Body of pancreas (tissue), 4 donors: ENCODE measurements around the gene PRC1. TPM values are rescaled to one million over a fixed set of nuclear protein-coding genes. Genes with fewer than 3 reads are reported as not detected.

Experiments
- ATAC-seq: fragments of 150-250 bp; one replicate; pipeline ENCODE4 v1.9.1; 2016
- DNase-seq, 4 donors: peaks; one replicate each; pipeline ENCODE4 v3.0.0-alpha.2; 2019
- H3K27ac ChIP-seq, 4 donors: fragments of 200-600 bp; sonication (generic); 1 replicate in 3 of 4; 2 replicates in 1 of 4; pipeline versions ENCODE4 v1.5.1 to v1.6.1; 2016 to 2019; ENCODE audit warnings: mild to moderate bottlenecking in 1 of 4, mixed read lengths in 1 of 4, moderate library complexity in 1 of 4
- H3K27me3 ChIP-seq, 2 donors: fragments of 200-600 bp; sonication (generic); one replicate each; pipeline ENCODE4 v1.6.0; 2016; ENCODE audit warnings: mild to moderate bottlenecking in 1 of 2
- H3K36me3 ChIP-seq, 2 donors: fragments of 200-600 bp; sonication (generic); replicated peaks in 1 of 2; 2 replicates each; pipeline ENCODE4 v1.5.1; 2016; ENCODE audit warnings: low read depth in 2 of 2; ENCODE audit not compliant: insufficient read depth in 1 of 2
- H3K4me1 ChIP-seq: fragments of 200-600 bp; sonication (generic); one replicate; pipeline ENCODE4 v1.6.0; 2016
- H3K4me3 ChIP-seq, 2 donors: fragments of 200-600 bp; sonication (generic); 1 replicate in 1 of 2; 2 replicates in 1 of 2; pipeline ENCODE4 v1.5.1; 2016 to 2019
- H3K9me3 ChIP-seq, 3 donors: fragments of 200-600 bp; sonication (generic); 1 replicate in 2 of 3; 2 replicates in 1 of 3; pipeline ENCODE4 v1.5.1; 2016
- CTCF ChIP-seq, 7 experiments: fragments of 450-650 bp in 4 of 7; fragments of 200-600 bp in 3 of 7; sonication (generic) in 3 of 7; IDR thresholded peaks; one replicate each; pipeline ENCODE4 v1.5.1; 2016 to 2019; ENCODE audit warnings: antibody characterized with exemption in 7 of 7
- POLR2A ChIP-seq, 3 donors: fragments of 450-650 bp; IDR thresholded peaks; one replicate each; pipeline ENCODE4 v1.6.1; 2016; ENCODE audit warnings: antibody characterized with exemption in 3 of 3, mild to moderate bottlenecking in 2 of 3
- WGBS, 2 donors: methylation state at CpG; one replicate each; pipeline ENCODE4 v1.1.5; 2017; 5-methylcytosine and 5-hydroxymethylcytosine counted together
- intact Hi-C: fragments of 100-400 bp; cut with DNase I; formaldehyde crosslinking; loops from one replicate; pipeline ENCODE4 v1.15.1; 2023
- total RNA-seq, 2 donors: library from RNA; depleted of rRNA; stranded (reverse); fragments of >200 nt; gene quantifications; one replicate each; pipeline ENCODE4 v1.1.0, GENCODE V29; 2016

The PRC1 gene
- total RNA-seq, 2 donors from 2014 or later = 9.1 to 11.5 TPM

- no peaks in the 10 kb centered on the region for H3K9me3 ChIP-seq
- H3K27ac ChIP-seq = peak within 1 kb of the TSS; percentile 63 to 85 (median 70)
- peak within 1 kb of the TSS; percentile 55 to 62 for H3K4me3 ChIP-seq
- H3K4me1 ChIP-seq = peaks cover 51% of the 10 kb centered on the region
- DNase-seq = peak; percentile 95 to 97 (median 96)
- intact Hi-C loops = no loop called here
- peaks cover 10% of the 10 kb centered on the region in 2 donors for H3K36me3 ChIP-seq
- WGBS, 2 donors = 1 to 2% methylated on average over 10 to 58 of the region's 65 CpGs
- TF ChIP-seq CTCF (IDR thresholded peaks at IDR 0.05) = peak in 1 of 7 experiments; percentile 17
- TF ChIP-seq POLR2A (IDR thresholded peaks at IDR 0.05) = peak; percentile 87 to 92 (median 90)
- peak; percentile 82 for ATAC-seq
- H3K27me3 ChIP-seq = no peaks in the 10 kb centered on the region
Measured at GRCh38 chr15:90934949-90935751, 59.2 kb downstream of the PRC1 start, which contains the start of gene UNC45A. Gene UNC45A, plus strand, starts transcription at chr15:90935285. Its CDS starts 40 bp downstream, at chr15:90935325.

- H3K27me3 ChIP-seq = no peaks in the 10 kb centered on the region
- TF ChIP-seq POLR2A (IDR thresholded peaks at IDR 0.05) (no peak), CTCF (IDR thresholded peaks at IDR 0.05) (peak; percentile 84 to 93 (median 91))
- peak overlapping the region; percentile 63 to 85 (median 70) for H3K27ac ChIP-seq
- H3K4me3 ChIP-seq = peak overlapping the region in 1 of 2 donors; percentile 55
- H3K36me3 ChIP-seq = peaks cover 3% of the 10 kb centered on the region in 2 donors
- H3K9me3 ChIP-seq = no peaks in the 10 kb centered on the region
- 0 to 1% methylated on average over 17 to 19 of the region's 19 CpGs for WGBS, 2 donors
- ATAC-seq (peak; percentile 50), DNase-seq (peak; percentile 89 to 92 (median 90))
- intact Hi-C loops = no loop called here
- peaks cover 51% of the 10 kb centered on the region for H3K4me1 ChIP-seq
Measured at GRCh38 chr15:90934256-90934948, 59.9 kb downstream of the PRC1 start.

DNA sequence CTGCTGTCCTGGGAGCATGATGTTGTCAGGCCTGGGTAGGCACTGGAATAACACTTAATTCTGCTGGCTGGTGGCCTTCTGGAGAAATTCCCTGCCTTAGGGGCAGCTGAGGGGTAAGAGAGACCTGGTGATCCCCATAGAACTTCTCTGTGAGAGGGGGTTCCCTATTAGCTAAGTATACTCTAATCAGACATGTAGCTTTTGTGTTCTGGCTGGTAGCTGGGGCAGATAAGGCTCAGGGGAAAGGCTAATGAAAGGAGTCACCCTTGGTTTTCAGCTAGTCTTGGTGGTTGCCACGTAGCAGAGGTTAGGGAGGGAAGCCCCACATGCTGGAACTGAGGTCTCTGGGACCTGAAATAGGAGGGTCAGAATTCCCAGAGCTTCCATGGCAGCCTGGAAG lies 61.0 kb downstream of the PRC1 start:
- Histone ChIP-seq H3K4me3 (no peak overlapping the region), H3K36me3 (peaks cover 0 to 2% of the 10 kb centered on the region in 2 donors), H3K27me3 (no peaks in the 10 kb centered on the region), H3K9me3 (no peaks in the 10 kb centered on the region), H3K4me1 (peaks cover 56% of the 10 kb centered on the region), H3K27ac (no peak overlapping the region)
- DNase-seq = no peak
- intact Hi-C loops = no loop called here
- WGBS, 2 donors = 39 to 40% methylated on average over 1 of the region's 1 CpG
- ATAC-seq = no peak
- TF ChIP-seq POLR2A (IDR thresholded peaks at IDR 0.05) = no peak
- TF ChIP-seq CTCF (IDR thresholded peaks at IDR 0.05) = no peak

GRCh38 chr15:90932660-90932991 lies 61.7 kb downstream of the PRC1 start:
- TF ChIP-seq POLR2A (IDR thresholded peaks at IDR 0.05) (no peak), CTCF (IDR thresholded peaks at IDR 0.05) (no peak)
- DNase-seq (no peak), ATAC-seq (no peak)
- intact Hi-C loops = no loop called here
- no peaks in the 10 kb centered on the region for H3K27me3 ChIP-seq
- no peaks in the 10 kb centered on the region for H3K9me3 ChIP-seq
- peak overlapping the region in 3 of 4 donors; percentile 85 to 98 (median 97) for H3K27ac ChIP-seq
- H3K4me3 ChIP-seq = no peak overlapping the region
- WGBS, 2 donors = 16 to 44% methylated on average over 2 to 5 of the region's 5 CpGs
- H3K36me3 ChIP-seq = no peaks in the 10 kb centered on the region
- peaks cover 56% of the 10 kb centered on the region for H3K4me1 ChIP-seq
